HL-60/S4 treated with phorbol 12-myristate 13-acetate at 8.2 ng/mL for 4 days and 3 days (cell line): Measurements from ENCODE around the gene RPS6KC1.
"Not testable (repeated sequence)": the region's sequence is repeated elsewhere in the genome, so short reads cannot be mapped to it uniquely, and the experiment has no call there.

ENCODE experiments used
- in situ Hi-C: fragments of 300-500 bp; cut with MboI; formaldehyde crosslinking; loops from 2 replicates; pipeline ENCODE4 v1.15.0; 2022; ENCODE audit warnings: low sequenced_read_pairs

The RPS6KC1 gene

GRCh38 chr1:213104604-213105003 is 53.6 kb downstream of the RPS6KC1 start:
- in situ Hi-C loops: no loop called here

- in situ Hi-C loops: no loop called here
These were observed 55.3 kb downstream of the RPS6KC1 start for GRCh38 chr1:213106298-213106697.

DNA sequence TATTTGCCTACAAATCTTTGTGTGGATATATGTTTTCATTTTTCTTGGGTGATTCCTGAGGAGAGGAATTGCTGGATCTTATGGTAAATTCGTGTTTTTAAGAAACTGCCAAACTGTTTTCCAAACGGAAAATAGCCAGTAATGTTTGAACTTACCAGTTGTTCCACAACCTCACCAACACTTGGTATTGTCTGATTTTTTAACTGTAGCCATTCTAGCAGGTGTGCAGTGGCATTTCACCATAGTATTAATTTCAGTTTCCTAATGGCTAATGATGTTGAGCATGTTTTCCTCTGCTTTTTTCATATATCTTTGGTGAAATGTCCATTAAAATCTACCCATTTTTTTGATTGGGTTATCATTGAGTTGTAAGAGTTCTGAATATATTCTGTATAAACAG is 56.6 kb downstream of the RPS6KC1 start:
- in situ Hi-C loops: no loop called here

DNA sequence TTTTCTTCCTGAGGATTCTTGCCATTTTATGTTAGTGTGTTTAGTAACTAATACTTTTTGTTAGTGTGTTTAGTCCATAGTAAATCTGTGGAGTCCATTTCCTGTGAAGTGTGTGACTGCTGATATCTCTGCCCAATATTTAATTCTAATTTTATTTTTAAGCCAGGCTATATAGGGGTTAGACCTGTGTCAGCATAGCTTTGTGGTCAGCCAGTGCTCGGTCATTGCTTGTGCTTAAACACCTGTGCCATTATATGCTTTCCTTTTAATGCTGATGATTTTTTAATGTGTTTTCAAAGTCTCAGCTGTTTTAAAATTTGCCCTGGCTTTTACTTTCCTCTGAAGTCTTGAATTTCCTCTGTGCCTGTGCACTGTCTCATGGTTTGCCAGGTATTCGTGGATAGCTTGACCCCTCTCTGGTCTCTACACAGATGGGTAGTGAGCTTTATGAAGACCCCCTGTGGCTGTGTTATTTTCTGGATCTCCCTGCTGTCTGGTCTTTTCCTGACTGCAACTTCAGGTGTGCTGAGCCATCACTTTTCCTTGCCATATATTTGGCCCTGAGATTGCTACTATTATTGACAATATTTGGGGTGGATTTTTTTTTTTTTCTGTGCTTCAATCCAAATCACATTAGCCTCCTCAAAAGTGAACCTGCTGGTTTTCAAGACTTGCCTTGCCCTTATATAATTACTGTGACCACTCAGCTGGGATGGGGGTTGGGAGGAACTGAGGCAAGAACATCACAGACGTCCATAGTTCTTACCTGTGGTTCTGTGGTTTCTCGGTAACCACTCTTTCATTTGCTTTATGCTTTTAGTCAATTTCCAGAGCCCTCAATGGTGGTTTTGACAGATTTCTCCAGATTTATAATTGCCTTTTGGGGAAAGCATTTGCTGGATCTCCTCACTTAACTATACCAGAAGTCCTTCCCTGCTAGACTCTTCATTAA is 59.6 kb downstream of the RPS6KC1 start:
- in situ Hi-C loops: no loop called here

- in situ Hi-C loops: no loop called here
These were observed 60.5 kb downstream of the RPS6KC1 start for GRCh38 chr1:213111502-213111901.

GRCh38 chr1:213112723-213113122 is 61.7 kb downstream of the RPS6KC1 start:
- in situ Hi-C loops: not testable (repeated sequence)

GRCh38 chr1:213117699-213118180 is 66.7 kb downstream of the RPS6KC1 start:
- in situ Hi-C loops: not testable (repeated sequence)

DNA sequence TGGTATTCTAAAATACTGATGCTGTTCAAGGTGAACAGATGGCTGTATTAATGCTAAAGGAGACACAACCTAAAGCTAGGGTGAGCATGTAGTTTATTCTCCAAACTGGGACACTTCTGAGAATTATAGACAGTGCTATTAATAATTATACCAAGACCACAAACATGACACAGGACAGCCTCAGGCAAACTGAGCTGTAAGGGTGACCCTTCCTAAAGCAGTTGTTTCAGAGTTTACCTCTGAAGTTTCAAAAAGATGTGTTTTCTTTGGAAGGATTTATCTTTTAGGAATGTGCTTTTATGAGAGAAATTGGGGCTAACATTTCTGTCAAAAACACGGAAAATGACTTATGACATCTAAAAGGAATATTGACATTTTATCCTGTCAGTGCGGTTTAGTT is 68.8 kb downstream of the RPS6KC1 start:
- in situ Hi-C loops: no loop called here

DNA sequence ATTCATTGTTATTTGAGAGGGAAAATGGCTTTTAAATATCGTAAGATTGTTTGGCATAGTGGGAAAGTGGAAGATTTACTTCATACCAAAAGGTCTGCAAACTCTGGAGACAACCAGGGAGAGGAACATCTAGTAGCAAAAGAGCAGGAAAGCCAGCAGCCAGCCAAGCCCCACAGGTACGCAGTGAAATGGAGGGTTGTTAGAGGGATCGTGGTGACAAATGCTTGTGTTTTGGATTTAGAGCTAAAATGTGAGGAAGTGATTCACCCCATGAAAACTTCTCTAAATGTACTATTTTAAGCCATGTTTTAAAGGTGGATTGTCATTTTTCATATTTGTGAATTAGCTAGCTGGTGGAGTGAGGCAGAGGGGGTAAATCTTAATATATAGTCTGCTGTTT is 69.3 kb downstream of the RPS6KC1 start:
- in situ Hi-C loops: no loop called here

- in situ Hi-C loops: no loop called here
These were observed 69.9 kb downstream of the RPS6KC1 start for GRCh38 chr1:213120961-213121360.

DNA sequence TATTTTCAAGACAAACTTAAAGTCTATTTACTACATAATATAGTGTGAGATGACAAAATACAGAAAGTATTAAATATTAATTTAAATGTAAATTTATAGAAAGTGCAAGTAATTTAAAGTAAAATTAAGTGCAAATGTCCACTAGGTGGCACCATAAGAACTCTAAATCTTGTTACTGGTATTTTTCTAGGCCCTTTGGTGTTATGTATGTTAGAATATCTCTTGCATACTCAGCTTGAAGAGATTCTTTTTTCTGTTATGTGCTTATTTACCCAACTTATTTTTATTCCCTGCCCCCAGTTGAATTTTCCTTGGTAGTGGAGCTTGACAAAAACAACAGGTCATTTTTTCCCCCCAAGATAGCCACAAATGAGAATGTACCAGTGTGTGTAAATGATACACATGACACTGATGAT is 71.5 kb downstream of the RPS6KC1 start:
- in situ Hi-C loops: no loop called here

GRCh38 chr1:213123087-213123486 is 72.0 kb downstream of the RPS6KC1 start:
- in situ Hi-C loops: no loop called here

DNA sequence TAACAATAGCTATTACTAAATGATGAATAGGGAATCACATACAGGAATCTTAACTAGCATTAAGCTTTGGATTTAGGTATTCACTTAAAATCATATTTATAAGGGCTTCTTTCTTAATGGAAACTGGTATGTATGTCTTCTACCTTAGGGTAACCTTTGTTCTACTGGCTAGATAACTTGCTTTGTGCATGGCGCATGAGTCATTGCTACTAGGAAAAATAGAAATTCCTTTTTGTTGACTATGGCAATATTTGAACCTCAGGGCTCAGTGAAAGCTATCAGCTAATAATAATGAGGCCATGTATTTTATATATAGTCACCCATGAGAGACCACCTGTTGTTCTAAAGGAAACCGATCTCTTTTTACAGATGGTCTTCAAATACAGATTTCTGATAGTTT is 72.5 kb downstream of the RPS6KC1 start:
- in situ Hi-C loops: no loop called here

GRCh38 chr1:213124590-213124989 is 73.5 kb downstream of the RPS6KC1 start:
- in situ Hi-C loops: no loop called here

DNA sequence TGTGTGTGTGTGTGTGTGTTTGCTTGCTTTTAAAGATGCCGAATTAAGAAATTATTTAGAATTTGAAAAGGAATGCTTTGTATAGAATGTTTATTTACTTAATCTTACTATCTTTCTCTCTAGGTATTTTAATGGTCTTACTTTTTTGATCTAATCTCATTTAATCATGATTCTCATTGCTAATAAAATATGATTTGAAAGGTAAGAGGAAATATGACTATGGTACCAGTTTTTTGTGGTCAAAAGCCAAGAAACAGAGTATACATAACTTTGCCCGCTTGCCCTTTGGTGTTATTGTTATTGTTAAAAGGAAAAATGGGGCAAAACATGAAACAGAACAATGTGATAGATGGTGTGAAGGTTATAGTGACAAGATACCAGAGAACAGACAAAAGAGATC is 74.6 kb downstream of the RPS6KC1 start:
- in situ Hi-C loops: no loop called here

GRCh38 chr1:213127074-213127473 is 76.0 kb downstream of the RPS6KC1 start:
- in situ Hi-C loops: no loop called here

- in situ Hi-C loops: no loop called here
These were observed 81.0 kb downstream of the RPS6KC1 start for GRCh38 chr1:213131851-213132655.

- in situ Hi-C loops: no loop called here
These were observed 84.5 kb downstream of the RPS6KC1 start for GRCh38 chr1:213135572-213135971.

GRCh38 chr1:213136190-213136917 is 85.3 kb downstream of the RPS6KC1 start:
- in situ Hi-C loops: no loop called here

GRCh38 chr1:213138391-213138790 is 87.3 kb downstream of the RPS6KC1 start:
- in situ Hi-C loops: no loop called here

- in situ Hi-C loops: no loop called here
These were observed 87.9 kb downstream of the RPS6KC1 start for GRCh38 chr1:213138892-213139291.
